Cortex of kidney (tissue), 1 donor: Measurements from ENCODE around the gene SARM1.
"Not testable (repeated sequence)": the region's sequence is repeated elsewhere in the genome, so short reads cannot be mapped to it uniquely, and the experiment has no call there.

ENCODE experiments used
- DNase-seq: peaks from one replicate; lab custom pipeline; 2025; lab: John Stamatoyannopoulos, UW

SARM1 gene

DNA sequence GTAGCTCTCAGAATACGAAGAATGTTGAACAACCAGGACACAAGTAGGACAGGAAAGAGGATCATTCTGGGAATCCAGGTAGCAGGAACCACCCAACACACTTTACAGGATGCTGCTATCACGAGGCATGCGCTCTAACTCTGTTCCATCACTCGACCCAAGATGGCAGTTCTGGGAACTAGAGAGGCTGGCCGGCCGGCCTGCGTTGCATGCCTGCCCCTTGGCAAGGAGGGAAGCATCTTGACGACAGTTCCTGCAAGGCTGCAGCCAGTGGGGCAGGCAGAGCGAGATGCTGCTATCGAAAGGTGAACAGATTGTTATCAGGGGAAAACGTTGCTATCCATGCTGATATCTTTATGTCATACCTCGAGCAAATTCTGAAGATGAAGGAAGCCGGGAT lies 53.7 kb downstream of the SARM1 start:
- no peak for DNase-seq

- no peak for DNase-seq
Observed at GRCh38 chr17:28426081-28426519, 54.6 kb downstream of the SARM1 start.

DNA sequence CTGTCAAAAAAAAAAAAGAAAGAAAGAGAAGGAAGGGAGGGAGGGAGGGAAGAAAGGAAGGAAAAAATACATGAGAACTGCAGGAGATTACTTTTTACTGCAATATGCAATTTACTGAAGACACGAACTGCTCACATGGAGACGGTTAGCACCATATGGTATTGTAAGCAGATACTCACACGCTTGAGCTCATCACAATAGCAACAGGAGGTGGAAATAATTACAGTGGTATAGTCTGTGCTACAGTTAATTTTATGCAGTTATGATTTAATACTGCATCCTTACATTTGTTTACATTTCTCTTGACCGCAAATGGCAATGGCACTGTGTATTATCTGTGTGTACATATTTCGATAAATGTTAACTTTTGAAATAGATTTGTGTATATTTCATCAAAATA lies 55.9 kb downstream of the SARM1 start:
- DNase-seq: no peak

DNA sequence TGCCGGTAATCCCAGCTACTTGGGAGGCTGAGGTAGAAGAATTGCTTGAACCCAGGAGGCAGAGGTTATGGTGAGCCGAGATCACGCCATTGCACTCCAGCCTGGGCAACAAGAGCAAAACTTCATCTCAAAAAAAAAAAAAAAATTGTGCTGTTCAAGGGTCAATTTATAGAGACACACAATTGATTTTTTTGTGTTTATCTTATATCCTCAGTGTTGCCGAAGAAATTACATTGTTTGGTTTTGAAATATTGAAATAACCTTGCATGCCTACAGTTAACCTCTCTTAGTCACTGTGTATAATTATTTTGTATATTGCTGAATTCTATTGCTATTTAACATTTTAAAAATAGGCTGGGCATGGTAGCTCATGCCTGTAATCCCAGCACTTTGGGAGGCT lies 56.5 kb downstream of the SARM1 start:
- DNase-seq: not testable (repeated sequence)

DNA sequence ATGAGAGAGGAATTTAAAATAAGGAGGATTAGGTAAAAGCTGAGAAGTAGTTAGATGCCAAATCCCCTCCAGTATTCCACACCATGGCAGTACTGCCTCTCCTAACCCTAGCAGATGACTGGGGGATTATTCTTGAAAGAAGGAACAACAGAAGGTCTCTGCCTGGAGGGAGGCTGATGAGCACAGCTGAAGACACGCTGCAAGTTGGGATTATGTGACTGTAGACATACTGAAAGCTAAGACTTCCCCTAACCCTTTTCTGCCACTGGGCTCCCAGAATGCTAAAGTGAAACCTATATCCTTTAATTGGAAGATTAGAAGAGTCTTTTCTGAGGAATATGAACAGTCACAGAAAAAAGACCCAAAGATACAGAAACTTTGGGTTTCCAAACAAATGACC lies 62.2 kb downstream of the SARM1 start:
- no peak for DNase-seq

DNA sequence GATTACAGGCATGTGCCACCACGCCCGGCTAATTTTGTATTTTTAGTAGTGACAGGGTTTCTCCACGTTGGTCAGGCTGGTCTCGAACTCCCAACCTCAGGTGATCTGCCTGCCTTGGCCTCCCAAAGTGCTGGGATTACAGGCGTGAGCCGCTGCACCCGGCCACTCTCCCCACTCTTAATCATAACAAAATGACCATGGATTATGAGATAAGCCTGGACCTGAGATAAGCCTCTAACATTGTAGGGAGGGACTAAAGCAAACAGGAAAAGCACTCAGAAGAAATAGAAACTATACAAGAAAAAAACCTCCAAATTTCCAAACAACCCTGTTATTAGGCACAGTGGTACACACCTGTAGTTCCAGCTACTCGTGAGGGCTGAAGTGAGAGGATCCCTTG lies 62.8 kb downstream of the SARM1 start:
- DNase-seq: not testable (repeated sequence)

- no peak for DNase-seq
Observed at GRCh38 chr17:28443901-28444638, 72.6 kb downstream of the SARM1 start.

GRCh38 chr17:28446716-28447395 lies 75.4 kb downstream of the SARM1 start:
- DNase-seq: no peak

- DNase-seq: no peak
Observed at GRCh38 chr17:28447396-28447760, 75.9 kb downstream of the SARM1 start.

DNA sequence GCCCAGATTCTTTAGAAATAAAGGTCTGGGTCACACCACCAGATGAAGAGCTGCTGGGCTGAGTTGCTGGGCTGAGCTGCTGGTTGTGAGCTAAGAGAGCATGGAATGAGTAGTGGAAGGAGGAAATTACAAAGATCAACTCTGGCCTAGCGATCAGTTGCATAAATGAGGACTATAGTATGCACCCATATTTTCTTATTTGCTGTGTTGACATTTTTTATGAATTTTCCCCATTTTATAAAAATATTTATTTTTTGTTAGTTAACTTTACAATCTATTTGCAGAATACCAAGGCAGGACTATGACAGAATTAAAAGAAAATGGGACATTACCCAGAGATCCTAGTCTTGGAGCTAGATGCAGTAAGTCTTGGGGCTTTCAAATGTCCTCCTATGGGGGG lies 78.4 kb downstream of the SARM1 start:
- DNase-seq: no peak
